H1 (cell line): ENCODE measurements around the gene CCDC9B. TPM values are rescaled to one million over a fixed set of nuclear protein-coding genes. Genes with fewer than 3 reads are reported as not detected.

Experiments used
- CTBP2 ChIP-seq: IDR thresholded peaks from 2 replicates; pipeline ENCODE4 v1.7.0; 2011; ENCODE audit warnings: borderline replicate concordance, mild to moderate bottlenecking, moderate library complexity, mixed read lengths, low read length; ENCODE audit not compliant: insufficient read depth, insufficient read length
- CTCF ChIP-seq, 3 experiments: IDR thresholded peaks; 1 replicate in 2 of 3; 2 replicates in 1 of 3; pipeline versions ENCODE4 v1.5.1 to v1.6.1; 2011; ENCODE audit warnings: low read length in 3 of 3, mild to moderate bottlenecking in 3 of 3, inconsistent platforms in 2 of 3, low read depth in 1 of 3, moderate library complexity in 1 of 3; ENCODE audit not compliant: insufficient read depth in 1 of 3; ENCODE audit errors: control extremely low read depth in 1 of 3
- ZNF274 ChIP-seq: IDR thresholded peaks from 2 replicates; pipeline ENCODE4 v1.7.0; 2012; ENCODE audit warnings: low read length, borderline replicate concordance; ENCODE audit errors: extremely low read depth
- polyA plus RNA-seq, 7 experiments: library from polyadenylated mRNA; depleted of rRNA in 3 of 7; stranded (reverse) in 5 of 7; unstranded in 2 of 7; fragments of >200 nt in 5 of 7; fragments of 200-250 nt in 2 of 7; gene quantifications; 1 replicate in 5 of 7; 2 replicates in 1 of 7; 4 replicates in 1 of 7; pipeline versions ENCODE4 v1.2.1 to v1.2.3, GENCODE V29; 2011 to 2013; ENCODE audit warnings: missing spikeins in 2 of 7, mixed read lengths in 2 of 7
- total RNA-seq: library from RNA; stranded (reverse); fragmentation: NEBNext Ultra II Directional; extraction: Animal tissue kit (Norgen Biotek cat#: 25700); gene quantifications from 2 replicates; pipeline ENCODE4 v1.2.1, GENCODE V29; 2021

Gene CCDC9B
- total and polyA plus RNA-seq, 2 of the 8 experiments (the other 6 are each of a cell fraction or from before 2014, with no cell fraction given) = 0.45 to 0.78 TPM

- no peak for TF ChIP-seq CTCF (IDR thresholded peaks at IDR 0.05; ENCODE audit: control extremely low read depth in 1 of 3, insufficient read depth in 1 of 3, low read depth in 1 of 3, low read length in 3 of 3)
- no peak for TF ChIP-seq CTBP2
- no peak for TF ChIP-seq ZNF274
Observed at GRCh38 chr15:40352281-40352901, 11.7 kb upstream of the CCDC9B start (continued).
